B cell (primary cell): ENCODE data around the gene AGXT. TPM values are rescaled to one million over a fixed set of nuclear protein-coding genes. Genes with fewer than 3 reads are reported as not detected.

Experiments used
- ATAC-seq: fragments of 200-7000 bp; cut with Tn5 transposase; one replicate; pipeline ENCODE4 v1.10.0; 2021; ENCODE audit warnings: low read depth, mild to moderate bottlenecking, moderate number of reproducible peaks, moderate library complexity
- CTCF ChIA-PET: fragments of 350-600 bp; sonication (Branson Sonifier 250); formaldehyde crosslinking; loops from one replicate; lab custom pipeline; 2021; ENCODE audit warnings: antibody characterized with exemption, inconsistent platforms; lab: Charles Lee
- POLR2A ChIA-PET: fragments of 350-600 bp; sonication (Branson Sonifier 250); formaldehyde crosslinking; loops from one replicate; lab custom pipeline; 2021; ENCODE audit warnings: antibody characterized with exemption; lab: Charles Lee
- DNase-seq: peaks from one replicate; pipeline ENCODE4 v3.0.0; 2013
- H2AFZ ChIP-seq: 2 replicates; pipeline ENCODE4 v1.6.1; 2012; ENCODE audit warnings: mild to moderate bottlenecking, low read depth, low read length; ENCODE audit not compliant: insufficient read depth, poor library complexity, severe bottlenecking
- H3K27ac ChIP-seq, 2 donors: 1 replicate in 1 of 2; 2 replicates in 1 of 2; pipeline ENCODE4 v1.5.1; 2012 to 2013; ENCODE audit warnings: low read length in 2 of 2, mild to moderate bottlenecking in 2 of 2, moderate library complexity in 1 of 2
- H3K27me3 ChIP-seq, 4 experiments: fragments of 200-600 bp in 1 of 4; sonication (generic) in 1 of 4; replicated peaks in 1 of 4; 1 replicate in 2 of 4; 2 replicates in 2 of 4; pipeline versions ENCODE4 v1.6.1 to v1.7.0; 2013 to 2016; ENCODE audit warnings: low read length in 3 of 4, mild to moderate bottlenecking in 2 of 4, mixed read lengths in 1 of 4, moderate library complexity in 1 of 4; ENCODE audit not compliant: insufficient read depth in 4 of 4, control insufficient read depth in 3 of 4; ENCODE audit errors: control extremely low read depth in 1 of 4
- H3K36me3 ChIP-seq, 2 experiments: replicated peaks in 1 of 2; 1 replicate in 1 of 2; 2 replicates in 1 of 2; pipeline versions ENCODE4 v1.6.1 to v1.7.1; 2013; ENCODE audit warnings: low read length in 1 of 2; ENCODE audit not compliant: insufficient read depth in 2 of 2, control insufficient read depth in 1 of 2; ENCODE audit errors: control extremely low read depth in 1 of 2, extremely low read depth in 1 of 2
- H3K4me1 ChIP-seq, 2 donors: fragments of 200-600 bp in 1 of 2; sonication (generic) in 1 of 2; 1 replicate in 1 of 2; 2 replicates in 1 of 2; pipeline versions ENCODE4 v1.5.1 to v1.6.1; 2013 to 2017; ENCODE audit warnings: low read length in 2 of 2; ENCODE audit not compliant: control insufficient read depth in 2 of 2, insufficient read depth in 2 of 2
- H3K4me2 ChIP-seq: replicated peaks from 2 replicates; pipeline ENCODE3; 2012; ENCODE audit warnings: mild to moderate bottlenecking, low read depth, low read length; ENCODE audit not compliant: poor library complexity, severe bottlenecking
- H3K4me3 ChIP-seq, 5 experiments: fragments of 200-600 bp in 1 of 5; sonication (generic) in 1 of 5; 1 replicate in 3 of 5; 2 replicates in 2 of 5; pipeline versions ENCODE4 v1.5.1 to v1.7.0; 2011 to 2016; ENCODE audit warnings: low read length in 4 of 5, mild to moderate bottlenecking in 4 of 5, low read depth in 2 of 5, control low read depth in 1 of 5, moderate library complexity in 1 of 5; ENCODE audit not compliant: insufficient read depth in 1 of 5; ENCODE audit errors: control extremely low read depth in 1 of 5, extremely low read depth in 1 of 5
- H3K79me2 ChIP-seq: fragments of 200-600 bp; sonication (generic); one replicate; pipeline ENCODE4 v1.6.0; 2016; ENCODE audit warnings: low read length; ENCODE audit not compliant: control insufficient read depth, insufficient read depth
- H3K9ac ChIP-seq: fragments of 200-600 bp; sonication (generic); 2 replicates; pipeline ENCODE4 v1.6.1; 2017; ENCODE audit warnings: mild to moderate bottlenecking, low read length, moderate library complexity
- H3K9me3 ChIP-seq, 3 donors: one replicate each; pipeline versions ENCODE4 v1.6.1 to v1.7.1; 2013; ENCODE audit warnings: low read length in 2 of 3; ENCODE audit not compliant: control insufficient read depth in 2 of 3, insufficient read depth in 1 of 3; ENCODE audit errors: control extremely low read depth in 1 of 3
- H4K20me1 ChIP-seq: 2 replicates; pipeline ENCODE4 v1.6.0; 2012; ENCODE audit warnings: mild to moderate bottlenecking, low read length; ENCODE audit not compliant: insufficient read depth, control insufficient read depth, poor library complexity, severe bottlenecking
- H3K27ac Mint-ChIP-seq: one replicate; pipeline ENCODE4 v1.8.0; 2021; ENCODE audit warnings: mixed read lengths
- H3K27me3 Mint-ChIP-seq: one replicate; pipeline ENCODE4 v1.8.0; 2021; ENCODE audit warnings: mixed read lengths
- H3K4me1 Mint-ChIP-seq: one replicate; pipeline ENCODE4 v1.8.0; 2021; ENCODE audit warnings: mixed read lengths
- H3K4me3 Mint-ChIP-seq: one replicate; pipeline ENCODE4 v1.8.0; 2021; ENCODE audit warnings: mixed read lengths
- H3K9me3 Mint-ChIP-seq: one replicate; pipeline ENCODE4 v1.8.0; 2022; ENCODE audit warnings: mixed read lengths; ENCODE audit not compliant: insufficient read depth
- CTCF ChIP-seq: fragments of 200-600 bp; IDR thresholded peaks from one replicate; pipeline ENCODE4 v1.8.0; 2022; ENCODE audit warnings: antibody characterized with exemption, mild to moderate bottlenecking
- EZH2 ChIP-seq: IDR thresholded peaks from 2 replicates; pipeline ENCODE4 v1.6.1; 2012; ENCODE audit warnings: borderline replicate concordance, low read depth, mild to moderate bottlenecking, moderate library complexity, low read length; ENCODE audit not compliant: insufficient read depth, poor library complexity, severe bottlenecking
- WGBS: methylation state at CpG from one replicate; pipeline ENCODE4 v1.1.5; 2013; ENCODE audit warnings: missing lambda C conversion rate; ENCODE audit not compliant: insufficient coverage; 5-methylcytosine and 5-hydroxymethylcytosine counted together
- intact Hi-C: fragments of 100-400 bp; cut with micrococcal nuclease; formaldehyde crosslinking; loops from one replicate; pipeline ENCODE4 v1.10.0; 2022
- polyA plus RNA-seq: library from polyadenylated mRNA; depleted of rRNA; stranded (reverse); fragments of >200 nt; gene quantifications from 2 replicates; pipeline ENCODE4 v1.2.3, GENCODE V29; 2012
- total RNA-seq, 2 donors: library from RNA; stranded (reverse); fragments of 120-200 nt in 1 of 2; gene quantifications; 1 replicate in 1 of 2; 2 replicates in 1 of 2; pipeline versions ENCODE4 v1.2.3 to v1.2.4, GENCODE V29; 2013 to 2022

AGXT gene
- total and polyA plus RNA-seq, 2 donors (not counting 1 experiment from before 2014, with no cell fraction given), result not detected

GRCh38 chr2:240919786-240920782 lies 51.5 kb downstream of the AGXT start:
- Histone ChIP-seq H3K79me2 (no peaks in the 10 kb centered on the region), H3K9me3 (no peaks in the 10 kb centered on the region), H3K4me1 (peaks cover 8 to 11% of the 10 kb centered on the region in 2 donors), H3K9ac (no peak overlapping the region), H3K27me3 (peaks cover 0 to 18% (median 4%) of the 10 kb centered on the region in 4 experiments), H3K4me3 (no peak overlapping the region), H2AFZ (no peak overlapping the region), H3K4me2 (no peak overlapping the region), H3K27ac (no peak overlapping the region), H3K36me3 (no peaks in the 10 kb centered on the region), H4K20me1 (no peaks in the 10 kb centered on the region)
- no peak overlapping the region for H3K27ac Mint-ChIP-seq
- H3K4me3 Mint-ChIP-seq, result no peak overlapping the region
- ATAC-seq (no peak), DNase-seq (no peak)
- CTCF ChIA-PET, result no interaction called here
- intact Hi-C loops, result no loop called here
- H3K9me3 Mint-ChIP-seq, result no peaks in the 10 kb centered on the region
- peaks cover 9% of the 10 kb centered on the region for H3K27me3 Mint-ChIP-seq
- POLR2A ChIA-PET, result no interaction called here
- no peak for TF ChIP-seq EZH2
- no peak for TF ChIP-seq CTCF
- peaks cover 8% of the 10 kb centered on the region for H3K4me1 Mint-ChIP-seq
- 94% methylated on average over 31 of the region's 31 CpGs for WGBS

DNA sequence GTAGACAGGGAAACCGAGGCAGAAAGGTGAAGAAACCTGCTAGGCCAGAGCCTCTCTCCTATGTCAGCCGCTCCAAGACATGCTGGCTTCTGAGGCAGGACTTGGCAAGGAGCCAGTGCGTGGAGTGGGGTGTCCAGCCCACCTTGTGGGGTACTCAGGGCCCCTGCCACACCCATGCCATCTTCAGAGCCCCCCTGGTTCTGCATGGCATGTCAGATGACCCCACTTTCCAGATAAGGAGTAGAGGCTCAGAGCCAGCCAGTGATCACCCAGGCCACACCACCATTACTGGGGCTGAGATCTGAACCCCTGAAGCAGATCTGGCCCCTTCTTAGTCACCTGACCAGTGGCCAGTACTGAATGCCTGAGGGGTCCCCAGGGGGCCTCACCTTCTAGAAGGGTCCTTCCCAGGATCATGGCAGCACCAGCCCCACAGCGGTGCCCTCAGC lies 52.2 kb downstream of the AGXT start:
- TF ChIP-seq EZH2, result no peak
- TF ChIP-seq CTCF, result no peak
- no peak for DNase-seq
- H3K27me3 ChIP-seq, result peaks cover 0 to 11% (median 1%) of the 10 kb centered on the region in 4 experiments
- intact Hi-C loops, result no loop called here
- H2AFZ ChIP-seq, result no peak overlapping the region
- H3K9ac ChIP-seq, result no peak overlapping the region
- H3K79me2 ChIP-seq, result no peaks in the 10 kb centered on the region
- H3K36me3 ChIP-seq, result no peaks in the 10 kb centered on the region
- peaks cover 4 to 7% of the 10 kb centered on the region in 2 donors for H3K4me1 ChIP-seq
- no peak overlapping the region for H3K4me3 ChIP-seq
- POLR2A ChIA-PET, result no interaction called here
- ATAC-seq, result no peak
- H3K27me3 Mint-ChIP-seq, result peaks cover 4% of the 10 kb centered on the region
- CTCF ChIA-PET, result no interaction called here
- peaks cover 5% of the 10 kb centered on the region for H3K4me1 Mint-ChIP-seq
- no peaks in the 10 kb centered on the region for H4K20me1 ChIP-seq
- WGBS, result 91% methylated on average over 4 of the region's 4 CpGs
- no peaks in the 10 kb centered on the region for H3K9me3 Mint-ChIP-seq
- H3K9me3 ChIP-seq, result no peaks in the 10 kb centered on the region
- H3K4me3 Mint-ChIP-seq, result no peak overlapping the region
- no peak overlapping the region for H3K4me2 ChIP-seq
- no peak overlapping the region for H3K27ac ChIP-seq
- H3K27ac Mint-ChIP-seq, result no peak overlapping the region
